Posterior vena cava (tissue), 2 donors: ENCODE data around the gene RIBC2. TPM values are rescaled to one million over a fixed set of nuclear protein-coding genes. Genes with fewer than 3 reads are reported as not detected.
A peak's percentile ranks its signal among the peaks of the same experiment; 100 is the strongest.
"Not testable (repeated sequence)": the region's sequence is repeated elsewhere in the genome, so short reads cannot be mapped to it uniquely, and the experiment has no call there.

Experiments used
- DNase-seq: peaks from one replicate; pipeline ENCODE4 v3.0.0-alpha.2; 2020; ENCODE audit warnings: low spot score
- intact Hi-C, 2 donors: fragments of 100-400 bp; cut with DNase I; formaldehyde crosslinking; loops; one replicate each; pipeline versions ENCODE4 v1.14.1 to v1.14.2; 2022 to 2023
- total RNA-seq, 2 donors: library from RNA; stranded (reverse); fragmentation: NEBNext Ultra II Directional; extraction: Animal tissue kit (Norgen Biotek cat#: 25700); gene quantifications; one replicate each; pipeline ENCODE4 v1.2.1, GENCODE V29; 2021
- donor health status: DM: yes; HTN: yes; CAD: no.
- donor health status: DM: yes; HTN: yes; CAD: no.

RIBC2 gene
- total RNA-seq, 2 donors from 2014 or later: 0.42 TPM; not detected in 1

DNA sequence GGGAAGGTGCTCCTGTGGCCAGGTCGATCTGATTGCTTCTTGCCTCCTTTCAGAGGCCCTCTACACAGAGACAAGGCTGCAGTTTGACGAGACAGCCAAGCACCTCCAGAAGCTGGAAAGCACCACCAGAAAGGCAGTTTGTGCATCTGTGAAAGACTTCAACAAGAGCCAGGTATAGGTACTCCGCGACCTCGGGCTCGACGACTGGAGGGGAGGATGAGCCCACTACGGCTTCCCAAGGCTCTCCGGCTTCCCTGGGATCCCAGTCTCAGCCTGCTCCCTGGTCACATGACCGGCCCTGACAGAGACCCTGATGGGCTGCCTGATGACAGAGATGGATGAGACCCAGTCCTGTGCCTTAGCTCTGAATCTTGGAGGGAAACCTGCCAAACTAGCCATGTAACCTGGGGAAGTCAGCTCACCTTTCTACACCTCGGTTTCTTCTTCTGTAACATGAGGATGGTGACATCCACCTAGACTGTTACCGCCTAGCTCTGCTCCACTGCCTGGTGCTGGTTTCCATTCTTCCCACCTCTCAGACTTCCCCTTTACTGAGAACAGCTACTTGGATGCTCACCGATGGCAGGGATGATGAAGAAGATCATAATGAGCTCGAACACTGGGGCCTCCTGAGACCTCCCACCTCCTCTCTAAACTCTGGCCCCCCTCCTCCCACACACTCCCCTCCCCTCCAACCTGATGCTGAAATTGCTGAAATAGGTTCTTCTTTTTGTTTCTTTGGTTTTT is 8.9 kb downstream of the RIBC2 start:
- intact Hi-C loops: no loop called here
- DNase-seq: peak; percentile 58

DNA sequence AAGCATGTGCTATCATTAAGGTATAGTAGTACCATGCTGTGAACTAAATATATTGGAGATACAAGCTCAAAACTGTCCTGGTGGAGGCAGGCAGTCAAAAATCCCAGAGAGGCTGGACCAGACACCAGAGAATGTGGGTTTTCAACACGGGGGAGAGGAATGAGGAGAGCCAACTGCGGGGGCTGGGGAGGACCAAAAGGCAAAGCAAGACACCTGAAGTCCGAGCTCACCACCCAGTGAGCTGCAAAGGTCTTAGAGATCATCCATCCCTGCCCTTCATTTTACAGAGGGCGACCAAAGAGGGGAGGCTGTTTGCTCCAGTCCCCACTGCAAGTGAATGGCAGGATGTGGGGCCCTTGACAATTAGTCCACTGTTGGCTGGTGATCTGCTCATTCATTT is 10.0 kb downstream of the RIBC2 start:
- intact Hi-C loops: no loop called here
- DNase-seq: peak; percentile 12

DNA sequence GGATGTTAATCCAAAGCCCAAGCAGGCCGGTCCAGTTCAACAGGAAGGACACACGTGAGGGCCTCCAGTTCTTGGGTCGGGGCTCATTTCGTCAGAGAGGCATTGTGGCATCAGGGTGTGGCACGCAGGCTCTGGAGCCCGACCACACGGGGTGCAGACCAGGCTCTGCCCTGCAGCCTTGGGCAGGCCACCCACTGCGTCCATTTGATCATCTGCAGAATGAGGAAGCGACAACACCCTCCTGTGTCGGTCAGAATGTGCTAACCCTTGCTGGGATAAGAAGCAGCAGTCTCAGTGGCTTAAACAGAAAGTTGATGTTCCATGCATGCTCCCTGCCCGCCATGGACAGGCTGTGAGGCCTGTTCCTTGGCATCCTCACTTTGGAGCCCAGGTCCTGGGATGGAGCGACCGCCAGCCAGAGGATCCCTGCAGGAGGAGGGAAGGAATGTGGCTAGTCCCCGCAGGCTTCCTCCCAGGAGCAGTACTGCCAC is 10.8 kb downstream of the RIBC2 start:
- DNase-seq: peak; percentile 81
- intact Hi-C loops: no loop called here

DNA sequence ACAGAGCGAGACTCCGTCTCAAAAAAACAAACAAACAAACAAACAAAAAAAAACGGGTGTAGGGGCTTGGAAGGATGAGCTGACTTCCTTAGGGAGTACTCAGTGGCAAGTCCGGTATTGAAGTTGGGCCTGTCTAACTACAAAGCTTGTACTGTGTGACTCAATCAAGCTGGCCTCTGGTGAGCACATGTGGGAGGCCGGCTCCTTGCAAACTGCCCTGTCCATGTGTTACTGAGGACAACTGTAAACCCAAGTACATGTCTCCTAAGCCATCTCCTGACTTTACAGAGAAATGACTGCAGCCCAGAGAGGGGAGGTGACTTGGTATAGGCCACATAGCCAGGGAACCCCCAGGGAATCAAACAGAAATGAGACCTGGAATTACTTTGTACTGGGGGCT is 11.6 kb downstream of the RIBC2 start:
- intact Hi-C loops: no loop called here
- peak; percentile 46 for DNase-seq

DNA sequence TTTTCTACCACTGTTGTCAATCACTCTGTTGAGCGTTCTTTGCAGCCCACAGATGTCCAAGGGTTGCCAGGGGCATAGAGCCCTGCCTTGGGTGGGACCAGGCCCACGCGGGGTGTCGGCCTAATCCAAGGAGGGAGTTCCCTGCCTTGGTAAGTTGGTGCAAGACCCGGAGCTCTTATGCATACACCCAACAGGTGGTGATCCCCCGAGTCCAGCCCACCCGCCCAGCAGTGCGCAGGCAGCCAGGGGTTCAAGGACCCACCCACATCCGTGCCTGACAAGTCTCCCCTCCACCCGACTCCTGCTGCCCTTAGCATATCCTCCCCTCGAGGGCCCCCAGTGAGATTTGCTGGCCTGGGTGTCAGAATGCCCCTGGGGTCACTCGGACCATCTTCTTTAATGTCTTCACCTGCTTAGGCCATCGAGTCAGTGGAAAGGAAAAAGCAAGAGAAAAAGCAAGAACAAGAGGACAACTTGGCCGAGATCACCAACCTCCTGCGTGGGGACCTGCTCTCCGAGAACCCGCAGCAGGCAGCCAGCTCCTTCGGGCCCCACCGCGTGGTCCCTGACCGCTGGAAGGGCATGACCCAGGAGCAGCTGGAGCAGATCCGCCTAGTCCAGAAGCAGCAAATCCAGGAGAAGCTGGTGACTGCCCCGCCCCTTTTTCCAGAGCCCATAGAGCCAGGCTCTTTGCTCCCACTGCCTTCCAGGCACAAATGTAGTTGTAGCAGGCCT is 12.2 kb downstream of the RIBC2 start:
- DNase-seq: peak; percentile 62
- intact Hi-C loops: no loop called here

DNA sequence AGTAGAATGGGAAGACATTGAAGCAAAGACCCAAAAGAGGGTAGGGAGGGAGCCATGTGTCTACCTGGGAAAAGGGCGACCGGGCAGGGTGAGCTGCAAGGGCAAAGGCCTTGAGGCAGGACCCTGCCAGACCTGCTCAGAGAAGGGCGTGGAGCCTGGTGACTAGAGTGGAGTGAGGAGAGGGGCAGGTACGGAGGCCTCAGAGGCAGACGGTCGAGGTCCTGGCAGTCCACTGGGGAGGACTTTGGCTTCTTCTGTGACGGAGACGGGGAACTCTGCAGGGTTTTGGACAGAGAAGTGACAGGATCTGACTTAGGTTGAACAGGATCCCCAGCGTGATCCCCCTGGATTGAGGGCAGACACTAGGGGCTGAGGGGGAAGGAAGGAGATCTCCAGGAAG is 12.9 kb downstream of the RIBC2 start:
- DNase-seq: peak; percentile 57
- intact Hi-C loops: no loop called here

DNA sequence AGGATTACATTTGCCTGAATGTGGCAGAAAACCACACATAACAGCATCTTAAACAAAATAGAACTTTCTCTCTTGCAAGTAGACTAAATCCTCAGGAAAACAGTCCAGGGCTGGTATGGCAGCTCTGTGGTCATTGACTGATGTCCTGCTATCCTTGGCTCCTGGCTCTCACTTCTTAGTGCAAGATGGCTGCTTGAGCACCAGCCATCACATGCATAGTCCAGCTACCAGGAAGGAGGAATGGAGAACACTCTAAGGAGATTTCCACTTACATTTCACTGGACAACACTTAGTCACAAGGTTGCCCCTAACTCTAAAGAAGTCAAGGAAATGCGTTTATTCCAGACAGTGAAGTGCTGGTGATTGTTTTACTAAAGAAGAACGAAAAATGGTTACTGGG is 13.6 kb downstream of the RIBC2 start:
- intact Hi-C loops: no loop called here
- no peak for DNase-seq

DNA sequence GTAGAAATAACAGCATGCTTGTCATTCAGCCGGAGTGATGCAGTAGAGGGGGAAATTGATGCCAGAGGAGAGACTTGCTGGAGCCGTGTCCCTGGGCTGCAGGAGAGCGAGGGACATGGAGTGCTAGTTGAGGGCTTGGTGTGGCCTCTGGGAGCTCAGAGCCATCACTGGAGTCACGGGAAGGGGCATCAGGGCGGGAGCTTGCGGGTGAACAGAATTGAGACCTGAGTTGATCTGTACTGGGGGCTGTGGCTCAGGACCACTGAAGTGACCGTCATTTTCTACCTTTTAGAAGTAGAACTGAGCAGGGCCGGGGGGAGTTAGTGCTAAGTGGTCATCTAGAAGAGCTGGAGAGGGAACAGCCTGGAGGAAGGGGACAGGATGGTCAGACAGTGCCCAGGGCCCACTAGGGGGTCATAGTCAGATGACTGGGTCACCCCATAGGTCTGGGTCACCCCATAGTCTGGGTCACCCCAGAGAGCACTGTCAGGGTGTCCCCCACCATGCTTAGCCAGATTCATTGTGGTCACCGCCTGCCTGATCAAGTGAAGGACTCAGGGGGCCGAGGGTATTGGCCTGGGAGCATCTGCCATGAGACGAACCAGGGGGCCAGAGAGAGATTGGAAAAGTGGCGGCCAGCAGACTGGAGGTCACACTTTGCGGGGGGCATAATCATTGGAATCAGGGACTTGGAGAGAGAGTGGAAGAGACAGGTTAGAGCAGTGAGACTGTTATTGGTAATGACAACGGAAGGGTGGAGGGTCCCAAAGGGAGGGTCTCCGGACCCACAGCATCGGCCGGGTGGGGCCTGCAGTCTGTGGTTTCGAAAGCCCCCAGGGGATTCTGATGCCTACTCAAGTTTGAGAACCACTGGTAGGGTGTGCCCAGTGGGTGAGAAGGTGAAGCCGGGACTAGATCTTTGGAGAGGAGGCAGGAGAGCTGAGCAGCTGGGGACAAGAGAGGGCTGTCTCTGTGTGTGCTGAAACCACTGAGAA is 15.2 kb downstream of the RIBC2 start:
- DNase-seq: peak; percentile 56
- intact Hi-C loops: no loop called here

DNA sequence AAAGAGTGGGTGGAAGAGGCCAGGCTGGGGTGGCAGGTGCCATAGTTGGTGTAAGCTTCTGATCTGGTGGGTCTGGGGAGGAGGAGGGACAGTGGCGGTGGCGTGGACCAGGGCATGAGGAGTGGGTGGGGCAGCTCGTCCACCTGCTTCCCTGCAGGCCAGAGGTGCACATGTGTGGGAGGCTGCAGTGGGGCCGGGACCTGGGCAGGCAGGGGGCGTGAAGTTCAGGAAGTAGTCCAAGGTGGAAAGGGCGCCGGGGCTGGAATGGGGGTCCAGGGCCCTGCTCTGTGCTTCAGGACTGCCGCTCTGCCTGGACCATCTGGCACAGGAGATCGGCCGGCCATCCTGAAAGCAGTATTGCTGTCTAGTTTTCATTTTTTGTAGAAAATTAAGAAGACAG is 15.9 kb downstream of the RIBC2 start:
- intact Hi-C loops: no loop called here
- DNase-seq: peak; percentile 72

DNA sequence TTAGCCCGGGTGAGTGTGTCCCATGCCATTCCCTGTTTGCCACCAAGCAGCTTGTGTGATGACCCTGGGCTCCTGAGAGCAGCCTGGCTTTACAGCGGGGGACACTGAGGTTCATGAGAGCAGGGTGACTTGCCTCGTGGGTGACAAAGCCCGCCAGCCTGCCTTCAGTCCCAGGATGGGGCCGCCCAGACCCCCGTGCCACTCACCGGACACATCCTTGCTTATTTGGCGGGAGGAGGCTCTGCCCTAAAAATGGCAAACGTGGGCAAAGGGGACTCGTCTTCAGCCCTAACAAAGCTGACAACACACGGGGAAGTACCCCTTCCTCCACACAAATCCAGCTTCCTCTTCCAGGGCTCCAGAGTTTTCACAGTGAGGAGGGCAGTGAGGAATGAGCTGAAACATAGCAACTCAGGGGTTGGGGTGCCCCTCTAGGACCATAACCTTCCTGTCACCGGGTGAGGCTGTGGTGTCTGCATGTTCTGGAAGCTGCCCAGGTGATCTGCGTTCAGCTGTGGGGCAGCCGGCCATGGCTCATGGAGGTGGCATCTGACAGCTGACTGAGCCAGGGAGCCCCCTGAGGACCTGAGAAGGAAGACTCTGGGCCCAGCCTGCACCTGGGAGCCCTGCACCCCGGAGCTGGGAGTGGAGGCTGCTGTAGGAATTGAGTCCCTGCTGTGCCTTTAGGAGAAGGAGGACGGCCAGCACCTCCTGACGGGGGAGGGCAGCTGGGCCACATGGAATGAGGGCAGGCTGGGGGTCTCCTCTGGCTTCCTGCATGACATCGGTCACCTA is 16.7 kb downstream of the RIBC2 start:
- DNase-seq: peak; percentile 77
- intact Hi-C loops: loop anchor here in 1 of 2 donors (10.0 kb wide), 1 partner anchor 155 kb away; no protein-coding TSS in a partner anchor

DNA sequence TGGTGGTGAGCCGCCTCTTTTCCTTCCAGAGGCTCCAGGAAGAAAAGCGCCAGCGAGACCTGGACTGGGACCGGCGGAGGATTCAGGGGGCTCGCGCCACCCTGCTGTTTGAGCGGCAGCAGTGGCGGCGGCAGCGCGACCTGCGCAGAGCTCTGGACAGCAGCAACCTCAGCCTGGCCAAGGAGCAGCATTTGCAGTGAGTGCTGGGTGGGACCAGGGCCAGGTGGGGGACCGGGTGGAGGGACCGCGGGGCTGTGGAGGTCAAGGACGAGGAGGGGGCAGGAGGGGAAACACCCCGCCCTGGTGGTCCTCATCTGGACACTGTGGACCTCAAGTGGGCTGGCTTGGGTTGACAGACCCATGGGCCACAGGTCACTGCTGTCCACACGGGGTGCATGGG is 17.4 kb downstream of the RIBC2 start:
- intact Hi-C loops: loop anchor here in 1 of 2 donors (10.0 kb wide), 1 partner anchor 156 kb away; no protein-coding TSS in a partner anchor

DNA sequence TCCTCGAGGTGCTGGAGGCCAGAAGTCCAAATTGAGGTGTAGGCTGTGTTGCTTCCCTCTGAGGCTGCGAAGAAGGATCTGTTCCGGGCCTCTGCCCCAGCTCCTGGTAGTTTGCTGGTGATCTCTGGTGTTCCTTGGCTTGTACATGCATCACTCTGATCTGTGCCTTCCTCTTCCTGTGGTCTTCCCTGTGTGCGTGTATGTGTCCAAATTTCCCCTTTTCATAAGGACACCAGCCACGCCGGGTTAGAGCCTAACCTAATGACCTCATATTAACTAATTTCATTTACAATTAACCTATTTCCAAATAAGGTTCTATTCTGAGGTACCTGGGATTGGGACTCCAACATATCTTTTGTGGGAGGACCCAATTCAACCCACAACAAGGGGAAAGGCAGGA is 21.5 kb downstream of the RIBC2 start:
- no peak for DNase-seq
- intact Hi-C loops: loop anchor here (2.0 to 10.0 kb wide), 2 partner anchors 160 to 166 kb away; no protein-coding TSS in a partner anchor

More for the DNA sequence above, 17.4 kb downstream of the RIBC2 start:
- peak; percentile 71 for DNase-seq

DNA sequence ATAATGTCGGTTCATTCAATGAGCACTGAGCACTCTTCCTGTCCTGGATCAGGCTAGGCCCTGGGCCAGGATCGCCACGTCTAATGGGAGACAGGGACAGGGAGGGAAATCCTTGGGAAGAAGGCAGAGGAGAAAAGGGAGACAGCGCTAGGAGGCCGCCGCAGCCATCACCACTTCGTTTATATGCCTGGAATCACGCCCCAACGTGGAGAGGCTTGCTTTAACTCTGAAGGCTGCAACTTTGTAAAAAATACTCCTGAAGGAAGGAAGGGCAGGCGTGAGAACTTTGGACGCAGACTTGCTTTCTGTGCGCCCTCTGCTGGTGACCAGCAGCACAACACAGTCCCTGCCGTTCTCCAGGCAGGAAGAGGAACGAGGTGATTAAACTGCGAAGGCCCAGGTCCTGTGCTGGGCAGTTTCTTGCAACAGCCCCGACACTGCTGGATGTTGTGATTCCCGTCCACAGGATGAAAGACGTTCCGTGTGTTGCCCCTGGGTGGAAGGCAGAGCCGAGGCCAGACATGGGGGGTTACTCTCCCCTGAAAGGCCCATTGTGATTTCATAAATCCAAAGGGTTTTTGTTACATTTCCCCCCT is 22.1 kb downstream of the RIBC2 start:
- intact Hi-C loops: loop anchor here (2.0 to 10.0 kb wide), 2 partner anchors 161 to 167 kb away; no protein-coding TSS in a partner anchor
- DNase-seq: peak; percentile 95

DNA sequence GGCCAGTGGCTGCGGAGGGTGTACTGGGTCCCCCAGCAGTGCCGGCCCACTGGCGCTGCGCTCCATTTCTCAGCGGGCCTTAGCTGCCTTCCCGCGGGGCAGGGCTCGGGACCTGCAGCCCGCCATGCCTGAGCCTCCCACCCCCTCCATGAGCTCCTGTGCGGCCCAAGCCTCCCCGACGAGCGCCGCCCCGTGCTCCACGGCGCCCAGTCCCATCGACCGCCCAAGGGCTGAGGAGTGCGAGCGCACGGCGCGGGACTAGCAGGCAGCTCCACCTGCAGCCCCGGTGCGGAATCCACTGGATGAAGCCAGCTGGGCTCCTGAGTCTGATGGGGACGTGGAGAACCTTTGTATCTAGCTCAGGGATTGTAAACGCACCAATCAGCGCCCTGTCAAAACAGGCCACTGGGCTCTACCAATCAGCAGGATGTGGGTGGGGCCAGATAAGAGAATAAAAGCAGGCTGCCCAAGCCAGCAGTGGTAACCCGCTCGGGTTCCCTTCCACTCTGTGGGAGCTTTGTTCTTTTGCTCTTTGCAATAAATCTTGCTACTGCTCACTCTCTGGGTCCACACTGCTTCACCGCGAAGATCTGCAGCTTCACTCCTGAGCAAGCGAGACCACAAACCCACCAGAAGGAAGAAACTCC is 23.5 kb downstream of the RIBC2 start:
- intact Hi-C loops: loop anchor here in 1 of 2 donors (10.0 kb wide), 1 partner anchor 162 kb away; no protein-coding TSS in a partner anchor
- not testable (repeated sequence) for DNase-seq

DNA sequence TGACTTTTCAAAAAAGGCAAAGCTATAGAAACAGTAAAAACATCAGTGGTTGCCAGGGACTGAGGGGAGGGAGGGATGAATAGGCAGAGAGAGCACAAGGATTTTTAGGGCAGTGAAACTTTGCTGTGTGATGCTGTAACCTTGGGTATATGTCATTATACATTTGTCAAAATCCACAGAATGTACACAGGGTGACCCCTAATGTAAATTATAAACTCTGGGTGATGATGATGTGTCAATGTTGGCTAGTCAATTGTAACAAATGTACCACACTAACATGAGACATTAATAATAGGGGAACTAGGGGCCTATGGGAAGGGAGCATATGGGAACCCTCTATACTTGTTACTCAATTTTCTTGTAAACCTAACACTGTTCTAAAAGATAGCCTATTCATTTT is 24.8 kb downstream of the RIBC2 start:
- intact Hi-C loops: loop anchor here in 1 of 2 donors (10.0 kb wide), 1 partner anchor 164 kb away; no protein-coding TSS in a partner anchor
- DNase-seq: no peak

DNA sequence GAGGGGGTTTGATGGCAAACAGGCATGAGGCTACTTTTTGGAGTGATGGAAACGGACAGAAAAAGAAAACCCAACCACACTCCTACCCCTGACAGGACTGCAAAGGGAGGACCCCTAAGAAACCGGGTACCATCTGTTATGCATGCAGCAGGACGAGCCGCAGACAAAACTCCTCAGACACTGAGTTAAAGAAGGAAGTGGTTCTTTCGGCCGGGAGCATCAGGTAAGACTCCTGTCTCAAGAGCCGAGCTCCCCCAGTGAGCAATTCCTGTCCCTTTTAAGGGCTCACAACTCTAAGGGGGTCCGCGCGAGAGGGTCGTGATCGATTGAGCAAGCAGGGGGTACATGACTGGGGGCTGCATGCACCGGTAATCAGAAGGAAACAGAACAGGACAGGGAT is 27.2 kb downstream of the RIBC2 start:
- not testable (repeated sequence) for DNase-seq

DNA sequence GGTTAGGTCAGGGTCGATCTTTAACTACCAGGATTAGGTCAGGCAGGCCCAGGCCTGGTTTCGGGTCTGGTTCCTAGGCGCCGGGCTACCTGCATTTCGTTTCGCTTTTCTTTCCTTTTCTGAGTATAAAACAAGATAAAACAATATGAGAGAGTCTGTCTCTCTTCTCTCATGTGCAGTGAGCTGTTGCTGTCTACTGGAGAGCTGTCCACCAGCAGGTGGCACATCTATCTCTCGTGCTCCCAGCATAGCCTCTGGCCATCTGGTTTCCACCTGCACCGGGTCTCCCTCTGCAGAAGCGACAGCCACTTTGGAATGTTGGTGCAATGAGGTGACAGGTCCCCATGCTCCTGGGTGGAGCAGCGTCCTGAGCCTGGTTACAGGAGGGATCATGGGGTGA is 27.6 kb downstream of the RIBC2 start:
- intact Hi-C loops: loop anchor here in 1 of 2 donors (2.0 kb wide), 1 partner anchor 114 kb away; no protein-coding TSS in a partner anchor
- DNase-seq: no peak

More for the DNA sequence above, 27.2 kb downstream of the RIBC2 start:
- intact Hi-C loops: loop anchor here in 1 of 2 donors (2.0 kb wide), 1 partner anchor 114 kb away; no protein-coding TSS in a partner anchor
